GM21367 (cell line): ENCODE results near the gene BCAR1.
"Not testable (repeated sequence)": the region's sequence is repeated elsewhere in the genome, so short reads cannot be mapped to it uniquely, and the experiment has no call there.

ENCODE experiments used
- ATAC-seq: cut with Tn5 transposase; IDR thresholded peaks from one replicate; pipeline ENCODE4 v1.9.1; 2021; ENCODE audit not compliant: unreplicated experiment

BCAR1 gene

DNA sequence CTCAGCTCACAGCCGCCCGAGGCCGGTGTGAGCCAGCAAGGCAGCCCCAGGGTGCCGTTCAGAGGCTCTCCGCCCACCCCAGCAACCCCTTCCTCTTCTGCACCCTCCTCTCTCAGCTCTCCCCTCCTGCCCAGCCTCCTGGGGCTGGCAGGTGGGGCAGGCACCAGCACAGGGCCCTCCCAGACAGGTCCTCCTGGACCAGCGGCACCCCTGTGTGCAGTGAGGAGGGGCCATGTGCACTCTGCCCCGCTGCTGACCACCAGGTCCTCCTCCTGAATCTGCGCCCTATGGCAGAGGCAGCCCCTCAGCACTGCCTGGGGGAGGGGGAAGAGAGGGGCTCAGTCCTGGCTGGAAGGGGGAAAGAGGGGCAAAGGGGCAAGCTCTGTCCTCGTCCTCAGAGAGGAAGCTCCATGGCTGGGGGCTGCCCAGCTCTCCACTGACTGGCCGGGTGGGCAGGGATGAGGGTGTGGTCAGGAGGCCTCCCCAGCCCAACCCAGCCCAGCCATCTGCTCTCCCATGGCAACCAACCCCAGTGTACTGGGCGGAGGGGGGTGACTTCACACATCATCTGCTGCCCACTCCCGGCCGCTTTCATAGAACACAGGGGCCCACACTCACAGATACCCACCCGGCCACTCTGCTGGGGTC is 5.4 kb upstream of the BCAR1 start:
- ATAC-seq = no peak

- ATAC-seq = no peak
These were observed 4.7 kb upstream of the BCAR1 start for GRCh38 chr16:75256059-75256571.

DNA sequence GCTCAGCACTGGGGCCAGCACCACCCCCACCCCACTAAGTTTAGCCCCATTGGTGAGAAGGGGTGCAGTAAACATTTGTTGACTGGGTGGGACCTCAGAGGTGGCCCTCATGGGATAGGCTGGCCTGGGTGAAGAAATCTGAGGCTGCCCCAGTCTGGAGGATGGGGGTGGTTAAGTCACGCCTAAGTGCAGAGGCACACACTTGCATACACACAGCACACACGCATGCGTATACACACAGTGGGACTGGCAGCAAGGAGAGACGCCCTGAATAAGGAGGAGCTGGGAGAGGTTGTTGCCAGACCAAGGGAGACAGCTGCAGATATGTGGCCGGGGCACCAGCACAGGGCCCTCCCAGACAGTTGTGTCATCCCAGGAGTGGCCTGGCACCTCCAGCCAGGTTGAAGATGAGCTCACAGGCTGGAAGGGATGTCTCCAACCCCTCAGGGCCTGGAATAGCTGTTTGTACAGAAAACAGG is 3.0 kb upstream of the BCAR1 start:
- no peak for ATAC-seq

DNA sequence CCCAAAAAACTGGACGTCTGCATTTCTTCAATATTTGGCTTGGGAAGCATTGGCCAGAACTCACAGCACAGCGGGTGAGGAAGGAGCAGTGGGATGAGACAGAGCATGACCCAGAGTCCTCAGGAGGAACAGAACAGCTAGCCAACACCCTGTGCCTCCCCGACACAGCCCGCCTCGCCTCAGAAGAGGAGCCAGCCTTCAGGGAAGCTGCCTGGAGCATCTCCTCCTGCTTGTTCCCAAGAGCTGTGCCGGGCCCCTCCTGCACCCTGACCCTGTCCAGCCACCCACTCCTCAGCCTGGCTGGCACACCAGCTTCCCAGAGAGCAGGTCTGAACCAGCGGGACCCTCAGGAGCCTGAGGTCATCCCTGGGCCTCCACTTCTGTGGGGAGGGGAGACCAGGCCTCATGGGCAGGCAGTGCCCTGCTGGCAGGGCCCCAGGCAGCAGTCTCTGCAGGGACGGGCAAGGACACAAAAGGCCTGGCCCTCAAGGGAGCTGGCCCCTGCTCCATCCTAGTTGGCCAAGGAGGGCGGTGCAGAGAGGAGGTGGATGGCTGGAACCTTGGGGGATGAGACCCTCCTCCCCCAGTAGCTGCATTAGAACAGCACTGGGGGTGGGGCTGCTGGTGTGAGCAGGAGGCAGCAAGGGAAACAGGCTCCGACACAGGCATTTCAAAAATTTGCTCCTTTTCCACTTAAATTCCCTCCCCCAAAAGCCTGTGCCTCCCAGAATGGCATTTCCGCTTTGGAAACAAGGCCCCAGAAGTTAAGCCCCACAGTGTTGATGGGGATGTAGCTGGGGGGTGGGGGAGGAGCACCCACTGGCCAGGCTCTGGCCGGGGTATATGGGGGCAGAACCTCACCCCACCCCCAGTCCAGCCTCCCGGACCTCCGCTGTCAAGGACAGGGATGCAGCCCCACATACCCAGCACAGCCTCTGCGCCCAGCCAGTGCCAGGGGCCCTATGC is 1.8 kb upstream of the BCAR1 start:
- ATAC-seq = no peak

GRCh38 chr16:75252049-75252864 is 833 bp upstream of the BCAR1 start:
- no peak for ATAC-seq

DNA sequence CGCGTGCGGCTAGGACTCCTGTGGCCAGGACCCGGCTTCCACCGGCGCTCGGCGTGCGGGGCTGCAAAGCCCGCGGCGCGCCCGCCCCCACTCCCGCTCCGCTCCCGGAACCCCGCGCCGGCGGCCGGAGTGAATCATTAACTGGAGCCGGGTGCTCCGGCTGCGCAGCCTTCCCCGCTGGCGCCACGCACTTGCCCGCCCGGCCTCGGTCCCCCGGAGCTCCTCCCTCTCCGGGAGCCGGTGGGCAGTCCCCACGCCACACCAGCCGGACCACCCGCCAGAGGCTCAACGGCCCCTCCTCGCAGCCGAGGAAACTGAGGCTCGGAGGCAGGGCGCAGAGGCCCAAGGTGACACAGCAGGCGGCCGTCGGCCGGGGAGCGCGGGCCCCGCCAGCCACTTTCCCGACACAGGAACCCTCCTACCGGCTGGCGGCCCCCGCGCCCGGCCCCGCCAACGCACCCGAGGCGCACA is 580 bp downstream of the BCAR1 start:
- ATAC-seq = peak; percentile 13

DNA sequence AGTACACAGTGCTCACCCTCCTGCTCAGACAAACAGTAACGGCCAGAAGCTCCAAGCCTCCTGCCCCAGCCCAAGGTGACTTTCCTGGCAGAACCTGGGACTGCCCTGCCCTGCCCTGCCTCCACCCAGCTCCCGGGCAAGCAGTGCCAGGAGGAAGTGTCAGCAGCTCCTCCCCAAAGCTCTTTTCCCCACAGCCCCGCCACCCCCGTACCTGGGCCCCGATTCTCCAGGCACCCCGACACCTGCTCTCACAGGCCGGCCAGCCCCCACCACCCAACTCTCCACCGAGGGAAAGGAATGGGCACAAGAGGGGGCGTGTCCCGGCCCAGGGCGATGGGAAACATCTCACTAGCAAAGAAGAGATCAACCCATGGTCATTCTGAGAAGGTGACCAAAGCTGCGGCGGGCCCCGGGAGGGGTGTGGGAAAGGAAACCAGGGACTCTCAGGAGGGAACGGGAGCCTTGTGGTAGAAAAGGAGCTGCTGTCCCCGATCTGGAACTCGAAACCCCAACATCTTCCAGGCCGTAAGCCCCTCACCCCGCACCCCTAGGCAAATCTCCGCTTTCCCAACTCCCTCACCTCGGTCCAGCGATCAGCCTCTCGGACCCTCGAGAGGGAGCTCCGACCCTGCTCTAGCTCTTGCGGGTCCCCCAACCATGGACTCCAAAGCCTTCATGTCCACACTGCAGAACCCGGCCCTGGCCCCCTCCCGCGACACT is 1.2 kb downstream of the BCAR1 start:
- ATAC-seq = no peak

- no peak for ATAC-seq
These were observed 2.0 kb downstream of the BCAR1 start for GRCh38 chr16:75249441-75249840.

DNA sequence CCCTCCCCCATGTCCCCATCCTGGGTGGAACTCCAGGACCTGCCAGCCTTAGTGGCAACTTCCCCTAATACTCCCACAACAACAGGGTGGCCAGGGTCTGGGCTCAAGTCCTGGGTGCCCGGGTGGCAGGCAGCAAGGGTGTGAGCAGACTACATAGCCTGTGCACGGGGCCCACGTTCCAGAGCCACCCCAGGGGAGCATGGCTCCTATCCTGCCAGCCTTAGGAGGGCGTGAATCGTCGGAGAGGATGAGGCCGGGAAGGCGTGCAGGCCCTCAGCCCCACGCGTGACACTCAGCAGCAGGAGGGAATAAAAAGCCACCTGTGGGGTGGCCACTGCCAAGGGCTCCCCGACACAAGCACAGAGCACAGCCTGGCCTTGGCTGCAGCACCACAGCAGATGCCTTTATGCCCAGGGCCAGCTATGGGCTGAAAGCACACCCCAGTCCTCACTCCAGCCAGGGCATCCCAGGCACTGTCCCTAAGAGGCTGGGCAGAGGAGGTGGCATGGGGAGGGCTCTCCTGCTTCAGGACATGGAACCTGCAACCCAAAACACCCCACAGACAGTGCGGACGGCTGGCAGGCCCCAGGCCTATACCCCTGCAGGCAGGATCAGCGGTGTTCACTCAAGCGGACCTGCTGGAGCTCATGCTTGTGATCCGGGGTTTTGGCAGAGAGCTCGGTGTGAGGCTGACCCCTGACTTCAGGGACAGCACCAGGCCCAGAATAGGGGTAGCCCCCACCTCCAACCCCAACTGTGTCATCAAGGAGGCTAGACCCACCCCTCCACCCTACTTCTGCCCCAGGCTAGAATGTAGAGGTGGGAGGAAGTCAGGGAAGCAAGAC is 2.7 kb downstream of the BCAR1 start:
- ATAC-seq = no peak

DNA sequence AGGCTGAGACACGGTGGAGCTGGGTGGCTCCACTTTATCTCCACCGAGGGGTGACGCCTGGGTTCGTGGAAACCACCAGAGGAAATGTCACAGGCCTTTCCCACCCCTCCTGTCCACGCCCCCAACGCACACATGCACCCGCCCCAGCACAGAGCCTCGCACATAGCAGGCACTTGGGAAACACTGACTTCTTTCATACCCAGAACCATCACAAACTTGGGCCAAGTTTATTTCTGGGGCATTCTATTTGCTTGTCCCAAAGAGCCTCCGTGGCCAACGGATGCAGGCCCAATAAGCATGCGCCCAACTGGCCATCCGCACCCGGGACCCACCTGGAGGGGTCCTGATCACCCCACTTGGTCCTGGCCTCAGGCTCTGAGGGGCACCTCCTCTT is 3.3 kb downstream of the BCAR1 start:
- no peak for ATAC-seq

DNA sequence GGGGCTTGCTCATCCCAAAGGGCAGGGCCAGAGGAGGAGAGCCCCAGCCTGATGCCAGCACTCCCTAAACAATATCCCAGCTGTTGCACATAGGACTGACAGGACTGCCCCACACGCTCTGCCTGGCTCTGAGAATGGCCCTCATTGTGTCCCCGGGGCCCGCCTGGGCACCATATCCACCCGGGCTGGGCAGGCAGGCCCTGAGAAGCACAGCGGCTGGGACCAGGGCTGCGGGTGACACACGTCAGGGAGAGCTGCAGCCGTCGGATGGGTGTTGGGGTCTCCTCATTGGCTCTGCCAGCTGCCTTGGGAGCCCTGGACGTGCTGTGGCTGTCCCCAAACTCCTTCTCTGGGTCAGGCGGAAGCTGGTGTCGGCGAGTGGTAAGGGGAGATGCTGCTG is 4.2 kb downstream of the BCAR1 start:
- ATAC-seq = no peak

GRCh38 chr16:75246504-75247205 is 4.8 kb downstream of the BCAR1 start:
- no peak for ATAC-seq

- no peak for ATAC-seq
These were observed 6.3 kb downstream of the BCAR1 start for GRCh38 chr16:75244844-75245758.

- ATAC-seq = no peak
These were observed 7.1 kb downstream of the BCAR1 start for GRCh38 chr16:75244225-75244809.

- ATAC-seq = no peak
These were observed 7.7 kb downstream of the BCAR1 start for GRCh38 chr16:75243667-75244224.

DNA sequence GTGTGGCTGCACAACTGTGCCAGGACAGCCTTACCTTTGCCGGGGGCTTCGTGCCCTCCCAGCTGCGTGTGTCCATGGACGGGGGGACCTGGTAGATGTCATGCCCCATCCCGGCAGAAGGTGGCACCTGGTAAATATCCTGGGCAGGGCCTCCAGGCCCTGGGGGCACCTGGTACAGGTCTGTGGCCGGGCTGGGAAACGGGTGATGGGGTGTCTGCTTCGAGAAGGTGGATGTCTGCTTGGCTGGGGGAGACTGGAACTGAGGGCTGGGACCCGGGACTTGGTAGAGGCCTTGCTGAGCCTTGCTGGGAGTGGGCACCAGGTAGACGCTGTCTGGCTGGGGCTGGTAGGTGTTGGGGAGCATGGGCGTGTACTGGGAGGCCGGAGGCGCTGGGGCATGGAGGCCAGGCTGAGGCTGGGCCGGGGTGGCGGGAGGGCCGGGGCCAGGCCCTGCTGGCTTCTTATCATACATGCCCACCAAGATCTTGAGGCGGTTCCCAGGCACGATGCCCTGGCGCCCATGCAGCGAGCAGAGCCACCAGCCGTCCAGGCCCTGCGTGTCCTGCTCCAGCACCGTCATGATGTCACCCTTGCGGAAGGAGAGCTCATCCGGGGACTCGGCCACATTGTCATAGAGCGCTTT is 8.9 kb downstream of the BCAR1 start:
- not testable (repeated sequence) for ATAC-seq

DNA sequence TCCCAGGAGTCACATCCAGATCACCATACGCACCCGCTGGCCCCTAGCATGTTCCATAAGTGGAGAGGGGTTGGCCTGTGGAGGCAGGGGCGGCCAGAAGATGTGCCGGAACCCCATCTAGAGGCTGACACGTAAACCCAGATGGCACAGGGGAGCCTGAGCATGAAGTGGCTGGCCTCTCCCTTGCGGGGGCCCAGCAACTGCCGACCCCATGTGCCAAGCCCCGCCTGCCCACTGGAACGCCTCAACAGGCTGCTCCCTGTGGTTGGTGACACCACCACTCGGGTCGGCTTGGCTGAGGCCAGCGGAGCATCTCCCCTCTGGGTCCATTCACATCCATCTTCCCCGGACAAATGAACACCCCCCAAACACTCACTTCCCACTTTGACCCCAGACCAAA is 9.5 kb downstream of the BCAR1 start:
- ATAC-seq = no peak
